Measurements from ENCODE around the gene ALG3. TPM values are rescaled to one million over a fixed set of nuclear protein-coding genes. Genes with fewer than 3 reads are reported as not detected.

ALG3 gene
- polyA plus RNA-seq, 4 donors, result 29.2 to 40.6 (median 36.8) TPM

DNA sequence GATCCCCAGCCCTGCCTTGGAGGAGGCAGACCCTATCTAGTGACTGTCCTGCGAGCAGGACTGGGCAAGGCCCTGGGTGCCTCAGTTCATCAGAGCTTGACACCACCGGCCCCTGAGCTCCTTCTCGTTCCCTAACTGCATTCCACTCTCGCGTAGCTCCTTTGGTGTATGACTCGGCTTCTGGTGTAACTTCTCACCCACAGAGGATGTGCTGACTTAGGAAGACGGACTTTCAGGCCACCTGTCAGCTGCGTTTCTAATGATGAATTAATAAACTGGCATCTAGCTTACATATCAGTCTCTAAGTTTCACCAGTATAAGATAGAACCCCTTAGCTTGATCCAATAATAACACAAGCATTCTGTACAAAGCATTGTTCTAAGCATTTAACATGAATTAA, 45.2 kb downstream of the ALG3 start:
- no peak for DNase-seq (ENCODE audit: low read depth in 4 of 4, low spot score in 3 of 4)

DNA sequence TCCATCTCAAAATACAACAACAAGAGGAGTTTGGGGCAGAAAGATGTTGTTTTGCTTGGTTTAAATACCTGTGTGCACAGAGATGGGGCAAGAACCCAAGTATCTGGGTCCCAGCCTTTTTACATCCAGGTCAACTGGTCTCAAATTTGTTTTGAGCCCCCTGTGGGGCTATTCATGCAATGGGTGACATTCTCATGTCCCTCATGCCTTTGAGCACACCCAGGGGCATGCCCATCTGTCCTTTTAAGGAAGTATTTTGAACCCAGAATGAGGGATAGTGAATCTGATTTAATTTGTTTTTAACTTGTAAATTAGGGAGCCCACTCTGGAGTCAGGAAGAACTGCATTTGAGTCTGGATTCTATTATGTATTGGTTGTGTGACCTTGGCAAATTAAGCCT, 47.9 kb downstream of the ALG3 start:
- DNase-seq (ENCODE audit: low read depth in 4 of 4, low spot score in 3 of 4), result no peak

DNA sequence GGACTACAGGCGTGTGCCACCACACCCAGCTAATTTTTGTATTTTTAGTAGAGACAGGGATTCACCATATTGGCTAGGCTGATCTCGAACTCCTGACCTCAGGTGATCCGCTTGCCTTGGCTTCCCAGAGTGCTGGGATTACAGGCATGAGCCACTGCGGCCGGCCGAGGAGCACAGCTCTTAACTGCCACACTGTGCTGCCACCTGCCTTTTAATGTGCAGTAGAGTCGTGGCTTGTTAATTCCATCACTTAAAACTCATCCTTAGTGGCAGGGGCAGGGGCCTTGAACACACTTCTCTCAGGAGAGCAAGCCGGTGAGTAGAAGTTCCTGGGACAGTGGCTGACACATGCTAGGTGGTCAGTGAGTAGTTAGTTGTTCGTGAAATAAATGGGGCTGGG, 50.3 kb downstream of the ALG3 start:
- no peak for DNase-seq (ENCODE audit: low read depth in 4 of 4, low spot score in 3 of 4)

DNA sequence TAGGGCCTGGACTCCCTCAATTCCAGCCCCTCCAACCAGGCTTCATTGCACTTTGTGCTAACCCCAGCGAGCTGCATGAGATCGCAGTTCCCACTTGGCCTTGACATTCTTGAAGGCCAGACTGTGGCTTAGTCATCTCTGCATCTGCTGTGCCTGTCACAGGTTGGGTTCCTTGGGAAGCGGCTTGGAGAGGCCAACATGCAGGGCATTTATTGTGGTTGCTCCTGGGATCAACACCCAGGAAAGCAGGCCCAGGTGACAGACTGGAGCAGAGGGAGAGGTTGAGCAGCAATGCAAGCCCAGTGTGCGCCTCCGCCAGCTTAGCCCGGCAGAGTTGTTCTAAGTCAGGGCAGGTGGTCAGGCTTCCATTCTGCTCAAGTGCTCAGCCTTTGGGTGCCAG, 52.2 kb downstream of the ALG3 start:
- no peak for DNase-seq (ENCODE audit: low read depth in 4 of 4, low spot score in 3 of 4)

DNA sequence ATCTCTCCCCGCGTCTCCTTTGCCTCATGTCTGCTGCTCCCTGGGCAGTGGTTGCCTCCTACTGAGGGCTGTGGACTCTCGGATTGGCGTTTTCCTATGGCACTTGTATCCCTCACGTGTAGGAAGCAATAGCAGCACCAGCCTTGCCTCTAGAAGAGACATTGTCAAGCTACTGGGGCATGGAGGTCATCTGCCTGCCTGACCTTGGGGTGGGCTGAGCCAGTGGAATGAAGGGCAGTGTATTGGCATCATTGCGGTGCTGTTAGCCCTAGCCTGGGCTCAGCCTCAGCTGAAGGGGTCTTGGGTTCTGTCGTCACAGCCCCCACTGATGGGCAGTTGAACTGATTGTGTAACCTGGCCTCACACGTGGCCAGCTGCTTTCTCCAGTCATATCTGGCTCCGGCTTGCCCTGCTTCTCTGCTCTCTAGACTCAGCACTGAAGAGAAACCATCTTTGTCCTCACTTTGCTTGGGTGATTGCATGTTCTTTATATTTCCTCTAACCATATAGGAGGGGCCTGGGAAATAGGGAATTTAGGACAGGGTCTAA, 54.7 kb downstream of the ALG3 start:
- no peak for DNase-seq (ENCODE audit: low read depth in 4 of 4, low spot score in 3 of 4)

DNA sequence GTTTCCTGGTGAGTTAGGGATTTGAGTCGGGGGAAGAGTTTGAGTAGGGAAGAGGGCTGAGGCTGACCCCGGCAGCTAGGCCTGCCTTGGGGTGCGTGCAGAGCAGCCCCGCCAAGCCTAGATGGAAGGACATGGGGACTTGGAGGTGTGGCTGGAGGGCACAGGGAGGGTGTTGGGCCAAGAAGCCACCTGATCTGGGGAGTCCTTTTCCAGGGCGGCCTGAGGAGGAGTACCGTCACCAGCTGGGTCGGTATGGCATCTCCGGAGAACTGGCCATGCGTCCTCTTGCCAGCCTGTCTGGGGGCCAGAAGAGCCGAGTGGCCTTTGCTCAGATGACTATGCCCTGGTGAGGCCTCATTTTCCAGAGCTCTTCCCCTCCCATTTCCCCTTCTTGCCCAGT, 55.9 kb downstream of the ALG3 start:
- DNase-seq (ENCODE audit: low read depth in 4 of 4, low spot score in 3 of 4), result no peak

Other genes starting within 250 kb of the ALG3 start
- 10 to 100 TPM; 45.7 to 63.3 (median 53.7) TPM for gene ABCC5, start 231.1 kb downstream of the ALG3 start, polyA plus RNA-seq (ENCODE audit: insufficient read length in 4 of 4)
- not detected for gene HTR3D, start 217.2 kb downstream of the ALG3 start, polyA plus RNA-seq (ENCODE audit: insufficient read length in 4 of 4)
- under 1 TPM in 1 of 4 donors, not detected in 3; 0.03 TPM for gene HTR3C, start 195.9 kb downstream of the ALG3 start, polyA plus RNA-seq (ENCODE audit: insufficient read length in 4 of 4)
- under 1 TPM in 2 of 4 donors, not detected in 2; 0.04 to 0.19 TPM for gene HTR3E, start 151.9 kb downstream of the ALG3 start, polyA plus RNA-seq (ENCODE audit: insufficient read length in 4 of 4)
- 10 to 100 TPM; 47.2 to 49.4 (median 48.1) TPM for gene EIF2B5, start 113.6 kb downstream of the ALG3 start, polyA plus RNA-seq (ENCODE audit: insufficient read length in 4 of 4)
- 10 to 100 TPM; 70.0 to 81.5 (median 77.2) TPM for gene DVL3, start 93.6 kb downstream of the ALG3 start, polyA plus RNA-seq (ENCODE audit: insufficient read length in 4 of 4)
- 100 to 1,000 TPM; 324 to 371 (median 355) TPM for gene AP2M1, start 74.1 kb downstream of the ALG3 start, polyA plus RNA-seq (ENCODE audit: insufficient read length in 4 of 4)
- 10 to 100 TPM; 53.5 to 62.6 (median 54.5) TPM for gene ABCF3, start 62.8 kb downstream of the ALG3 start, polyA plus RNA-seq (ENCODE audit: insufficient read length in 4 of 4)
- 1 to 10 TPM in 3 of 4 donors, under 1 TPM in 1; 0.80 to 2.5 (median 1.4) TPM for gene VWA5B2, start 19.4 kb downstream of the ALG3 start, polyA plus RNA-seq (ENCODE audit: insufficient read length in 4 of 4)
- gene EEF1AKMT4, start 710 bp upstream of the ALG3 start, polyA plus RNA-seq (ENCODE audit: insufficient read length in 4 of 4), result 1 to 10 TPM; 2.8 to 3.4 (median 3.1) TPM
- gene CAMK2N2, start 12.6 kb upstream of the ALG3 start, polyA plus RNA-seq (ENCODE audit: insufficient read length in 4 of 4), result under 1 TPM in 2 of 4 donors, not detected in 2; 0.19 to 0.29 TPM
- gene ECE2, start 27.1 kb upstream of the ALG3 start, polyA plus RNA-seq (ENCODE audit: insufficient read length in 4 of 4), result under 1 TPM in 1 of 4 donors, not detected in 3; 0.16 TPM
- gene PSMD2, start 50.3 kb upstream of the ALG3 start, polyA plus RNA-seq (ENCODE audit: insufficient read length in 4 of 4), result 100 to 1,000 TPM; 189 to 213 (median 207) TPM
- 100 to 1,000 TPM; 158 to 204 (median 173) TPM for gene EIF4G1, start 65.6 kb upstream of the ALG3 start, polyA plus RNA-seq (ENCODE audit: insufficient read length in 4 of 4)
- 10 to 100 TPM; 10.5 to 15.7 (median 11.0) TPM for gene FAM131A, start 88.6 kb upstream of the ALG3 start, polyA plus RNA-seq (ENCODE audit: insufficient read length in 4 of 4)
- 10 to 100 TPM in 3 of 4 donors, 1 to 10 TPM in 1; 9.4 to 13.3 (median 11.6) TPM for gene CLCN2, start 112.6 kb upstream of the ALG3 start, polyA plus RNA-seq (ENCODE audit: insufficient read length in 4 of 4)
- gene POLR2H, start 112.7 kb upstream of the ALG3 start, polyA plus RNA-seq (ENCODE audit: insufficient read length in 4 of 4), result 100 to 1,000 TPM in 1 of 4 donors, 10 to 100 TPM in 3; 85.8 to 101 (median 93.9) TPM
- gene THPO, start 129.2 kb upstream of the ALG3 start, polyA plus RNA-seq (ENCODE audit: insufficient read length in 4 of 4), result 1 to 10 TPM; 1.9 to 3.1 (median 2.5) TPM
- 10 to 100 TPM; 12.2 to 14.6 (median 13.0) TPM for gene CHRD, start 131.1 kb upstream of the ALG3 start, polyA plus RNA-seq (ENCODE audit: insufficient read length in 4 of 4)

Data from right renal pelvis (tissue), 4 donors.